Measurements from ENCODE around the gene TNC.

Gene TNC

DNA sequence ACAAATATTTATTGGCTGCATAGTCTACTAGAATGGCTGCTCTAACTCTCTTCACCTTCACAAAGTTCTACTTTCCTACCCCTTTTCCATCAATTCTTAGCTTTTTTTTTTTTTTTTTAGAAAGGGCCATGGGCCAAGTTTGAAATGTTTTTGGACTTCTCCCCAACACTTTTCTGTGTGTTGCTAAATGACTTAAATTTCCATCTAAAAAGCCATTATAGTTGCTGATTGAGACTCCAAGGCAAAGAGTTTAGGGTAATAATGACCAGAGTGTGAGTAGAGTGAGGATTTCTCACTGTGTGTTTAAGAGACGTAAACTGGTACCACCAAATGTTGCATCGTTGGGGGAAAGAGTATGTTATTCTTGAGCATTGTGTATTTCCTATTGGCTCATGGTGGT is 24.4 kb downstream of the TNC start:
- DNase-seq = no peak

DNA sequence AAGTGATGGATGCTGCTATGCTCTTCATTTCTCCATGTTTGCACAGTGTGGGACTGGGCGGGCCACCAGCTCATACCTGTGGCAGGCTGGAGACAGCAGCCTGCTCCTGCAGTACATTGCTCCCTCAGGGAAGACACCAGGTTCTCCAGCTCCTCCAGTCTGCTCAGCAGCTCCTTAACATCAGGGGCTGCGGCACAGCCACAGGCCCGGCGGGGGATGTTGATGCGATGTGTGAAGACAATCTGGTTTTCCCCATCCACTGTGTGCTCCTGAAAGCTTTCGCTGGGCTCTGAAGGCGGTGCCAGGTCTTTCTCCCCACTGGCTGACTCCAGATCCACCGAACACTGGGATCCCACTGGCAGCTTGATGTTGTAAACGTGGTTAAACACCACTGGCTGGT is 27.5 kb downstream of the TNC start:
- DNase-seq = no peak

- DNase-seq = no peak
Observed at GRCh38 chr9:115088860-115089259, 29.1 kb downstream of the TNC start.

- no peak for DNase-seq
Observed at GRCh38 chr9:115086886-115087285, 31.1 kb downstream of the TNC start.

GRCh38 chr9:115086461-115086860 is 31.5 kb downstream of the TNC start:
- DNase-seq = no peak

DNA sequence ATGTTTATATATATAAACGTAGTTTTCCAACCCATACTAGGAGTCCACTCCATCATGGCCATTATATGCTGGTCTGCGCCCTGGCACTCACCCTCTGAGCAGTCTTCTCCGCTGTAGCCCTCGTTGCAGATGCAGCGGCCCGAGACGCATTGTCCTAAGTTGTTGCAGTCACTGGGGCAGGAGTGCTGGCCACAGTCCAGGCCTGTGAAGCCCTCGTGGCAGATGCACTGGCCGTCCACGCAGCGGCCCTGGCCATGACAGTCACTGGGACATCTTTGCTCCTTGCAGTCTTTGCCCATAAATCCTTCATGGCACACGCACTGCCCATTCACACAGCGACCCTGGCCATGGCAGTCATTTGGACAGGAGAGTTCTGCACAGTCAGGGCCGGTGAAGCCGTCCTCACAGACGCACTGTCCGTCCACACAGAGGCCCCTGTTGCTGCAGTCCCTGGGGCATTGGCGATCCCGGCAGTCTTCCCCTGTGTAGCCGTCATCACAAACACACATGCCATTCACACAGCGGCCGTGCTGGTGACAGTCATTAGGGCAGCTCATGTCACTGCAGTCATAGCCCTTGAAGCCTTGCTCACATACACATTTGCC is 32.1 kb downstream of the TNC start:
- DNase-seq = no peak

DNA sequence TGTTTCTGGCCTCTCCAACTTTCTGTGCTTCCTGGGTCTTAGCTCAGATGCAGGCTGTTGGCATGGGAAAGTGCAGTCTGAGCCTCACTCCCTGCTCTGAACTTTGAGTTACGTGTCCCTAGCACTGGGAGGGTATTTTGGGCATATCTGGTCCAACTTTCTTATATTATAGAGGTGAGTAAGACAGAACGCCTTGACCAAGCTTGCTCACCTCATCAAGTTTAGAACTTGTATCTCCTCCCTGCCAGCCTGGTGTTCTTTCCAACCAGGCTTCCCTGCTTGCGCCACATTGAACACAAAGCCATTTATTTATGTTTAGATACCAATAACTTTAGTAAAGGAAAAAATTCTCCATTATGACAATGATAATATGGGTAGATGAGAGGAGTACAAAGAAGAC is 33.2 kb downstream of the TNC start:
- DNase-seq = no peak

GRCh38 chr9:115084157-115084556 is 33.8 kb downstream of the TNC start:
- DNase-seq = no peak

DNA sequence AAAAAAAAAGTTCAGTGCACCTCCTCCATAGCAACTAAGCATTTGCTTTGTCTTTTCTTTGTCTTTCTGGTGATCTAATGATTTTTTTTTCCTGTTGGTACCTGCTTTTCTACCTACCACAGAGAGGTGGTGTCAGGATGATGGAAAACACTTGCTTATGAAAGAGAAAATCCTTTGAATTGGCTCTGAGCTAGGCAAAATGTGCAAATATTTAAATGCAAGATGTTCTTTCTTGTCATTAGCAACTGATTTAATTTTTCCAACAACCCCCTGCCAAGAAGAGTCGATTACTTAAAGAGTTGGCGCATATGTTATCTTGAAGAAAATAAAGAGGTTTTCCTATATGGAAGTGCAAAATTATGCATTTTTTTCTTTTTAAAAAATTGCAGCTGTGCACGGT is 37.7 kb downstream of the TNC start:
- DNase-seq = no peak

DNA sequence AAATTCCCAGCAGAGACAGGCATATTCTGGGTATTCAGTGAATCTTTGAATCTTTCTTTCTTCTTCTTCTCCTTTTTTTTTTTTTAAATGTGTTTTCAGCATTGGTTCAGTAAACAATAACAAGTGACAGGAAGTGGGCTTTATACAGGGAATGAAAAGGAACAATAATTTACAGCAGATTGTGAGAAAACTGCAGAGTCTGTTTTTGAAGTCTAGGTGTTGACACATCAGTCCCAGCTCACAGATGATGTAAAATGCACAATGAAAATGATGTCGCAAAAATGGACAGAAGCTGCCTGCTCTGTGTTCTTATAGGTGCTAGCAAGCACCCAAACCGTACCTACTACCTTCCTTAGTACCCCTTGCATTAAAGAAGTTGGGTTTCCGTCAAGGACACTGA is 38.8 kb downstream of the TNC start:
- DNase-seq = peak; percentile 13

- no peak for DNase-seq
Observed at GRCh38 chr9:115073456-115073855, 44.5 kb downstream of the TNC start.

- no peak for DNase-seq
Observed at GRCh38 chr9:115071176-115071575, 46.8 kb downstream of the TNC start.

- no peak for DNase-seq
Observed at GRCh38 chr9:115069771-115070170, 48.2 kb downstream of the TNC start.

GRCh38 chr9:115069302-115069701 is 48.7 kb downstream of the TNC start:
- DNase-seq = no peak

GRCh38 chr9:115068031-115068430 is 49.9 kb downstream of the TNC start:
- no peak for DNase-seq

- DNase-seq = peak; percentile 44
Observed at GRCh38 chr9:115063058-115063845, 54.7 kb downstream of the TNC start.

GRCh38 chr9:115058684-115059315 is 59.2 kb downstream of the TNC start:
- peak; percentile 90 for DNase-seq

- DNase-seq = no peak
Observed at GRCh38 chr9:115058175-115058574, 59.8 kb downstream of the TNC start.

DNA sequence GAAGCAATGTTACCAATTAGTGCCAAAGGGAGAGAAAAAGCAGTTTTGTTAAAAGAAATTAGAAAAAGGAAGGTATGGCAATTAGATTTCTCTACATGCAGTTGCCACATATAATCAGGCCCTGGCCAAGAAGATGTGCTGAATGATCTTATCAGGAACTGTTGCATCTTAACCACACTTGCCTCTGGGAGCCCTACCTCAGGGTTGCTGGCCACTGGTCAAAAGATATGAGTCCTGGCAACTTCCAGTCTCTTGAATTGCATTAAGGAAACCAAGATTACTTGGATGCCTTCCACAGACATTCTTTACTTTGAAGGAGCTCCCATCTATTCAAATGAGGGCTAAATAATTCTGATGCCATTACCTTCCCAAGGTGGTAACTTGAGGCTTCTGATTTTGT is 60.4 kb downstream of the TNC start:
- no peak for DNase-seq

DNA sequence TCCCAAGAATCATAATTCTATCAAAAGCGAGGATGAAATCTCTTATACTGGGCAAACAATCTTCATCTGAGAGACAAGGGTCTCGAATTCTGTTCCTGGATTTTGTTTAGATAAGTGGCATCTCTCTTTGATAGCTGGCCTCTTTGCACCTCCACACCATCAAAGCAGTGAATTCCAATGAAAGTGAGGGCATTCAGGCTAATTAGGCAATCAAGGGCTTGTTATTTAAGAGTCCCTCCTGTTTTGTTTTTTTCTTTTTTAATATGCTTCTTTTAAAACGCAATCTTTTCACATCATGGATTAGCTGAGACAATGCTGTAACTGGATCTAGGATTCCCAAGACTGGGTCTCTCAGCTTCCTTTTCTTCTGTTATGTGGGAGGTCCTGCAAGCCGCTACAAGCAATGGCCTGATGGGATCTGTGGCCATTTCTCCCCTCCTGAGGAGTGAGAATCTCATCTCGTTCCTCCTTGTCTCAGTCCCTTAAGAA is 67.9 kb downstream of the TNC start:
- peak; percentile 15 for DNase-seq

- DNase-seq = no peak
Observed at GRCh38 chr9:115046824-115047223, 71.1 kb downstream of the TNC start.

GRCh38 chr9:115046199-115046598 is 71.8 kb downstream of the TNC start:
- no peak for DNase-seq

DNA sequence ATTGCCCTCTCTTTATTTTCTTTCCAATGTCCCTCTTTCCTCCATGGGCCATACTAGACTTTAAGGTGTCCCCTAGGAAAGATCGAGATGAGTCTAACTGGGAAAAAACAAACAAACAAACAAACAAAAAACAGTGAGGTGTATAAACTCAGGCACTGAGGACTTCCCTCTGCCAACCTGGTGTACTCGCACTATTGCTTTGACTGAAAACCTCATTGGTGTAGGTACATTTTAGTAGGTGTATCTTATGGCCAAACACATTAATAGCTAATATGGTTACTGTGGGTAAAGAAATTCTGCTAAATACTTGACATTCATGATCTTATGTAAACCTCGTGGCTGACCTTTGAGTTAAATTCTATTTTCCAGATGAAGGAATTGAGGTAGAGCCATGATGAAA is 74.3 kb downstream of the TNC start:
- no peak for DNase-seq

All from inflammatory macrophage treated with lipopolysaccharide for 4 hours (primary cell).